HG03139 (cell line): ENCODE data around the gene PRKCE.

ENCODE experiments used
- ATAC-seq: cut with Tn5 transposase; IDR thresholded peaks from one replicate; pipeline ENCODE4 v1.9.1; 2021; ENCODE audit not compliant: unreplicated experiment

PRKCE gene

DNA sequence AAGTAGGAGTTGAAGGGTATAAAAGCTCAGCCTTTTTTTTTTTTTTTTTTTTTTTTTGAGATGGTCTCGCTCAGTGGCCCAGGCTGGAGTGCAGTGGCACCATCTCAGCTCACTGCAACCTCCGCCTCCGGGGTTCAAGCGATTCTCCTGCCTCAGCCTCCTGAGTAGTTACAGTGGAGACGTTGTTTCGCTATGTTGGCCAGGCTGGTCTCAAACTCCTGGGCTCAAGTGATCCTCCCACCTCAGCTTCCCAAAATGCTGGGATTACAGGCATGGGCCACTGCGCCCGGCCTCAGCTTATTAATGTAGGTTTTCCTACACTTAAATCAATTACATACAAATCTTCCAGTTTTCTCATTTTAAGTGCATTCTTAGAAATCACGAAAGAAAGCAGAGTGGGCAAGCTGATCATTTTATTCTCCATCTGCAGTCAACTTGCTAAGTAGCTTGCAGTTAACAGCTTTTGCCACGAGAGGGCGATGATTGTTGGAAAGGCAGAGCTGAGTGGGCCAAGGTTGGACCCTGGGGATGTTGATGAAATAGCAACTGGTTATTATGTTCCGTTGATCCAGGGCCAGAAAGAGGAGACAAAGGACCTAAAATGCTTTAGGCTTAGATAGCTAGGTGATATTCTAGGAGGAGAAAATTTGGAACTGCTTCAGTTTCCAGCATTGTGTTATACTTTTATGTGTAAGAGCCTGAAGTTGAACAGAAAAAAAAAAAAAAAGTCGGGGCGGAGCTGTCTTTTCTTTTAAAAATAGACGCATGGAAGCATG lies 411.4 kb downstream of the PRKCE start:
- ATAC-seq, result no peak

DNA sequence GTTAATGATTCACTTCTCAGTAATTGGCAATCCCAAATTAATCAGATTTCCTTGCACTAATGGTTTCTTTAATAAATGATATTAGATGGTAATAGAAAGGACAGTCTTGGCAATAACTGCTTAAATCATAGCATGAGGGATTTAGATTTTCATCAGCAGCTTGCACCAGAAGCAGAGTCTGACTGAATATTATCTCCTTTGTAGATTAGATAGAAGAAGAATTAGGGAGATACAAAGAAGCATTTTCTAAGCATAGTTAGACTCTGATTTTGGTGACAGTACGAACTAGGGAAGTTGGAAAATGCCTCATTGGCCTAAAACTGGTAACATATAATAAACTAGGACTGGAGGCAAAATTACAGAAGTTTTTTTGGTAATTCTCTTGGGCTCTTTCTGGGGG lies 412.9 kb downstream of the PRKCE start:
- ATAC-seq, result no peak

GRCh38 chr2:46065152-46065551 lies 413.7 kb downstream of the PRKCE start:
- no peak for ATAC-seq

DNA sequence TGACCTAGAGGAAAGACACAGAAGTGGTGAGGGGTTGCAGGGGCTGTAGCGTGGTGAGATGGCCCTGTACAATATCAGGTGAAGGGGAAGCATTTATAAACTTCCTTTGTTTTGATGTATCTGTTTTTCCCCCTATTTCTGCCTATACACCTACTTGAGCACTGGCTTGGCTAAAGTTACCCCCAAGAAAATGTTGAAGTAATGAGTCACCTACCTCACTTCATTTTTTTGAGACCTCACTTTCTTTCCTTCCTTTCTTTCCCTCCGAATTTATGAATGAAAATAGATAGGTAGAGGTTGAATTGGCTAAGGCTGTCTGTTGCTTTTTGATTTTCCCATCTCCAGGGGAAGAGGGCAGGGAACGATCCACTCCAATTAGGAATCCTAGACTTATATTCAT lies 414.6 kb downstream of the PRKCE start:
- ATAC-seq, result no peak

GRCh38 chr2:46066601-46067000 lies 415.1 kb downstream of the PRKCE start:
- no peak for ATAC-seq

GRCh38 chr2:46067062-46067461 lies 415.6 kb downstream of the PRKCE start:
- ATAC-seq, result no peak

DNA sequence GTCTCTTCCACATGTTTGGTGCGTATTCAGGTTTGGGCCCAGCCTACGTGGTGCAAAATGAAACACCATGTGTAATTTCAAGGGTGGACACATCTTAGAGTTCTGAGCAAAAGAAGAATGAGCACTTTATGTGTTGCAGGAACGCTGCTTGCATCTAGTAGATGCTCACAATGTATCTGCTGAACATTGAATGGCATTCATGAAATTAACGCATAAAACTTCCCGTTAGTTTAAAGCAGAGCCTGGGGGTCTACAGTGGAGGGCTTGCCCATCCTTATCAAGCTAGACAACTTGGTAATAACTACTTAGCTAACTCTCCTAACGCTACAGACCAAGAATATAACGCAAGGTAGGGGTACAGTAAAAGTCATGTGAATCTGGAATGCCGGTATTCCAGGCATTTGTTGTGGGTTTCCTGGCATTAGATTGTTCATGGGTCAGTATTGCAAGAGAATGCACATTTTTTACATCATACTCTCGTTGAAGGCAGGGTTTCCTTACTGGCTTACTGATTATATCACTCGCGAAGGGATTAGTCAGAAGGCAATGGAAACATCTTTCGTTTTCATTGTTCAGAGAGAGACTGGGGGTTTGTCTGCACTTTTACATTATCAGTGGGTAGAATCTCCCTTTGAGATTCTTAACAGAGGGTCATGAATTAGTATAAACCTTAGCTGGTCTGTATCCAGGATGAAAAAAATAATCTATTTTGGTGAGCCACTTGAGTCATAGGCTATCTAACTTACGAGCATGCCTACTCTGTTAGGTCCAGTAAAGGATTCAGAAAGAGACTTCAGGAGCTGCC lies 416.2 kb downstream of the PRKCE start:
- no peak for ATAC-seq

DNA sequence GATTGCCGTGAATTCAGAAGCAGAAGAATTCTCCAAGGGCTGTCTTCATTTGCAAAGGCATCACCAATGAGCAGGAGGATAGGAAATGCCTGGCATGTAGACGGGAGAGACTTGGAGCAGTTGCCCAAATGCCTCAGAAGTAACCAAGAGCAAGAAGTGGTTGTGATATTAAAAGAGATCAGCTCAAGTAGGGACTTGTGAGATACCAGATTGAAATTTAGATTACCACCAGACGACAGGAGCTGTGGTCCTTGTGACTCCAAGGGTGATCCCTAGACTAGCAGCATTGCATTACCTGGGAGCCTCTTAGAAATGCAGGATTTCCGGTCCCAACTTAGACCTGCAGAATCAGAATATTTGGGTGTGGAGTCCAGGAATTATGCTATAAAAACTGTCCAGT lies 417.2 kb downstream of the PRKCE start:
- no peak for ATAC-seq

DNA sequence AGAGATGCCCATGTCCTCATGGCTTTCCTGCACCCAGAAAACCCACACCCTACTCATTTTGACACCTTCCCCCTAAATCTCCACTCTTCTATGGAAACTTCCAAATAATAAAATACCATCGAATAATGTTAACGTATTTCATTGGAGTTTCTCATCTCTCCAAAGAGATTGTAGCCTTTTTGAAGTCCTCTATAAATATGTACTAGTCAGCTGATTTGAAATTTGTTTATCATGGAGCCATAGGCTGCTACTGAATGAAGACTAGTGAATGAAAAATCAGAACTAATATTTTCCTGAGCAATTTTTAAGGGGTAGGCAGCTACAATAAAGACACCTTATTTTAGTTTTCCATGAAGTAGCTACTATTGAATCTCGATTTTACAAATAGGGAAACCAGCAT lies 419.6 kb downstream of the PRKCE start:
- ATAC-seq, result no peak

GRCh38 chr2:46072101-46072820 lies 420.8 kb downstream of the PRKCE start:
- ATAC-seq, result no peak

GRCh38 chr2:46073540-46074046 lies 422.1 kb downstream of the PRKCE start:
- ATAC-seq, result no peak

- ATAC-seq, result no peak
Observed at GRCh38 chr2:46074501-46074900, 423.0 kb downstream of the PRKCE start.

GRCh38 chr2:46075848-46076247 lies 424.4 kb downstream of the PRKCE start:
- no peak for ATAC-seq

DNA sequence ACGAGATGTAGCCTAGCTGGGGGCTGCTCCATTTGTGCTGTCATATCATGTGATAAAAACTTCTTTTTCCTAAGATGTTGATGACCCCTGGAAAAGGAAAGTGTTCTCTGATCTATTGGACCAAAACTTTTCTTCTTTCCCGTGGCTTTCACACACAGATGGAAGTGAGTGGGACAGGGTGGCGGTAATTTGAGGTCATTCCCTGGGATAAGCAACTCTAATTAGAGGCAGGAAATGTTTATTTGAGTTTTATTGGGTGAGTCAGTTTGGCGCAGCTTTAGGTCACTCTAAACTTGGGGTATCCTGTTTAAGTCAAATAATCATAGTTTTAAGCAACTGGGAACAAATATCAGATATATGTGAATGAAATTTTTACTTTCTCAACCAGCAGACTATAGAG lies 424.8 kb downstream of the PRKCE start:
- no peak for ATAC-seq

DNA sequence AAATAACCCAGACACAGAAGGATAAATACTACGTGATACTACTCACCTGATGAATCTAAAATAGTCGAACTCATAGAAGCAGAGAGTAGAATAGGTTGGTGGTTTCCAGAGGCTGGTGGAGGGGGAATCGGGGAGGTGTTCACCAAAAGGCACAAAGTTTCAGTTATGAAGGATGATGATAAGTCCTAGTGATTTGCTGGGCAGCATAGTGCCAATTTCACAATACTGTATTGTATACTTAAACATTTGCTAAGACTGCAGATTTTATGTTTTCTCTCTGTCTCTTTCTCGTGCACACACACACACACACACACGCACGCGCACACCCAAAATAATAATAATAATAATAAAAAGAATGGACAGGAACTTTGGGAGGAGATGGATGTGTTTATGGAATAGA lies 425.4 kb downstream of the PRKCE start:
- ATAC-seq, result no peak

- no peak for ATAC-seq
Observed at GRCh38 chr2:46077522-46078107, 426.1 kb downstream of the PRKCE start.

DNA sequence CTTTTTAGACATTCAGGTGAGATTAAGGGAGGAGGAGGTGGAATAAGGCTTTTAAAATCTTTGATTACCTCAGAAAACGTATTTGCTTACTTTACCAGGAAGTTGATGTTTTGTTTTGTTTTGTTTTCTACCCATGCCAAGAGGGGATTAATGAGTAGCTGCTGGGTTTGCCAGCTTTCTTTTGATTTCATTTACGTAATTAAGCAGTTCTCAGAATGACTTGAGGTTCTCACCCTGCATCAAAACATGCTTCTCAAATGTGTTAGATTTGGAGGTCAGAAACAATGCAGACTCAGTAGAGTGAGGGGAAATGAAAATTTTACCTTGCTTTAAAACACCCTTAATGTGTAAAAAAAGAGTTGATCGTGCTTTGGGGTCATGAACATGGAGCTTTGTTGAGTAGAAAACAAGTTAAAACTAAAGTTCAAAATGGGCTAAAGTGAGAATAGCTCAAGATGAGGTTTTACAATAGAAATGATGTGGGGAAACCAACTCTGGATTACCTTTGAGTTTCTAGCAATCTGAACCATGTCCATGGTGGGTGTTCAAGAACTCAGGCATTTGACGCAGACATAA lies 428.6 kb downstream of the PRKCE start:
- no peak for ATAC-seq

DNA sequence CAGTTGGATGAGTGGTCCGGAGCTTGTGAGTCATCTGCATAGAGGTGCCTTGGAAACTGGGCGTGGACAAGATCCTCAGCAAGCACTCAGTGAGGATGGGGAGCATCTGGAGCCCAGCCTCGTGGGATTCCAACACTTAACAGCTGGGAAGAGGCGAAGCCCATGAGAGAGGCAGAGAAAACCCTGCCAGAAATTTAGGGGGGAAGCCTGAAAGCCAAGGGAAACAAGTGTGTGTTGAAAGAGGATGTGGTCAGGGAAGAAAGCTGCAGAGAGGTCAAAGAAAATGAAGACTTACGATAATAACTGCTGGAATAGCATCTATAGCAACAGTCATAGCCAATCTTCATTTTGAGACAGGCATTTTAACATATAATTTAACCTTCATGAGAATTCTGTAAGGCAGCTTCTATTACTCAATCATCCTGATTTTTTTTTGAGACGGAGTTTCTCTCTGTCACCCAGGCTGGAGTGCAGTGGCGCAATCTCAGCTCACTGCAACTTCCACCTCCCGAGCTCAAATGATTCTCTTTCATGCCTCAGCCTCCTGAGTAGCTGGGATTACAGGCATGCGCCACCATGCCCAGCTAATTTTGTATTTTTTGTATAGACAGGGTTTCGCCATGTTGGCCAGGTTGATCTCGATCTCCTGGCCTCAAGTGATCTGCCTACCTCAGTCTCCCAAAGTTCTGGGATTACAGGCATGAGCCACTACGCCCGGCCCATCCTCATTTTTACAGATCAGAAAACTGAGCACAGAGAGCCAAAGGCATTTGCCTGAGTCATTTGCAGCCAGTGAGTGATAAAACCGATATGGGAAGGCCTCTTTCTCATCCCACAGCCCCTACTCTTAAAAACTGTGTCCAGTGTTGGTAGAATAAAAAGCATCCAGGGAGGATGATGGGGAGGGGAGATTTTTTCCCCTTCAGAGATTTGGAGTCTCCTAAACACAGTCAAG lies 431.3 kb downstream of the PRKCE start:
- ATAC-seq, result no peak

DNA sequence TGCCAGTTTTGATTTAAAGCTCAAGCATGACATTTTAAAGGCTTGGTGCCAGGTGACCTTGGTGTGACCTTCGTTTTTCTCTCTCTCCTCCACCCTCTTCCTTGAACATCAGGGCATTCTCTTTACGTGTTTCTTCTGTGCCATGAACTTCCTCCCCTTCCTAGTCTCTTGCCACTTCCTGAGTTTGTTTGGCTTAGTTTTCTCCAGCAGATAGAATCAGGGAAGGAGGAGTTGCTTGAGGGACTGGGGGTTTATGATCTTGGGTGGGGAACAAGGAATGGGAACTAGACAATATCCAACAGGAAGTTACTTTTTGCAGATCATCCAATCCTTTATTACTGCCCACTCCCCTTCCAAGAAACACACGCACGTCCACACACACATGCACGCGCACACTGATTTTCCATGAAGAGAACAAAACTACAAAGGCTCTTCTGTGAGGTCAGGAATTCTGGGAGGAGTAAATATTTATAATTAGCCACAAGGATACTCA lies 435.1 kb downstream of the PRKCE start:
- ATAC-seq, result no peak

- ATAC-seq, result no peak
Observed at GRCh38 chr2:46087492-46087891, 436.0 kb downstream of the PRKCE start.
